ENCODE measurements around the gene SLC35E4.
"Not testable (repeated sequence)": the region's sequence is repeated elsewhere in the genome, so short reads cannot be mapped to it uniquely, and the experiment has no call there.

SLC35E4 gene

GRCh38 chr22:30626413-30626812 lies 9.2 kb upstream of the SLC35E4 start:
- TF ChIP-seq CTCF (IDR thresholded peaks at IDR 0.05; ENCODE audit: low read depth, low read length, poor library complexity, severe bottlenecking) (no peak), EZH2phosphoT487 (IDR thresholded peaks at IDR 0.05; ENCODE audit: borderline replicate concordance, low read length) (no peak)

GRCh38 chr22:30627471-30627870 lies 8.1 kb upstream of the SLC35E4 start:
- H3K9me3 ChIP-seq (ENCODE audit: control insufficient read depth, insufficient read depth, low read length) = no peaks in the 10 kb centered on the region
- no peaks in the 10 kb centered on the region for H4K20me1 ChIP-seq (ENCODE audit: control insufficient read depth, insufficient read depth, low read depth, low read length)
- no peak for TF ChIP-seq EZH2phosphoT487 (IDR thresholded peaks at IDR 0.05; ENCODE audit: borderline replicate concordance, low read length)
- no peak for TF ChIP-seq CTCF (IDR thresholded peaks at IDR 0.05; ENCODE audit: low read depth, low read length, poor library complexity, severe bottlenecking)
- no peaks in the 10 kb centered on the region for H3K36me3 ChIP-seq (ENCODE audit: control insufficient read depth, low read length)
- H3K4me1 ChIP-seq (ENCODE audit: control insufficient read depth, low read length) = no peaks in the 10 kb centered on the region
- no peaks in the 10 kb centered on the region for H3K9me2 ChIP-seq (replicated peaks; ENCODE audit: control insufficient read depth, low read length)
- no peaks in the 10 kb centered on the region for H3K27me3 ChIP-seq (ENCODE audit: control insufficient read depth, low read length)
- no peak overlapping the region for H3K4me2 ChIP-seq (ENCODE audit: low read length)
- H3K27ac ChIP-seq (ENCODE audit: low read depth, low read length) = no peak overlapping the region
- H3F3A ChIP-seq (ENCODE audit: control insufficient read depth, insufficient read depth) = no peaks in the 10 kb centered on the region
- no peak overlapping the region for H3K4me3 ChIP-seq (ENCODE audit: low read length)
- no peaks in the 10 kb centered on the region for H3K79me2 ChIP-seq (ENCODE audit: control insufficient read depth, low read length)

More at GRCh38 chr22:30626413-30626812, 9.2 kb upstream of the SLC35E4 start:
- Histone ChIP-seq H3K27ac (ENCODE audit: low read depth, low read length) (no peak overlapping the region), H3K4me2 (ENCODE audit: low read length) (no peak overlapping the region), H3K9me2 (replicated peaks; ENCODE audit: control insufficient read depth, low read length) (no peaks in the 10 kb centered on the region), H3K79me2 (ENCODE audit: control insufficient read depth, low read length) (no peaks in the 10 kb centered on the region), H3K4me1 (ENCODE audit: control insufficient read depth, low read length) (no peaks in the 10 kb centered on the region), H3K4me3 (ENCODE audit: low read length) (no peak overlapping the region), H3K27me3 (ENCODE audit: control insufficient read depth, low read length) (no peaks in the 10 kb centered on the region), H3K36me3 (ENCODE audit: control insufficient read depth, low read length) (no peaks in the 10 kb centered on the region), H3F3A (ENCODE audit: control insufficient read depth, insufficient read depth) (no peaks in the 10 kb centered on the region), H4K20me1 (ENCODE audit: control insufficient read depth, insufficient read depth, low read depth, low read length) (no peaks in the 10 kb centered on the region), H3K9me3 (ENCODE audit: control insufficient read depth, insufficient read depth, low read length) (no peaks in the 10 kb centered on the region)

- no peaks in the 10 kb centered on the region for H4K20me1 ChIP-seq (ENCODE audit: control insufficient read depth, insufficient read depth, low read depth, low read length)
- TF ChIP-seq CTCF (IDR thresholded peaks at IDR 0.05; ENCODE audit: low read depth, low read length, poor library complexity, severe bottlenecking) (no peak), EZH2phosphoT487 (IDR thresholded peaks at IDR 0.05; ENCODE audit: borderline replicate concordance, low read length) (no peak)
Observed at GRCh38 chr22:30628491-30628890, 7.1 kb upstream of the SLC35E4 start.

GRCh38 chr22:30631469-30631868 lies 4.1 kb upstream of the SLC35E4 start:
- H3K79me2 ChIP-seq (ENCODE audit: control insufficient read depth, low read length); H3K9me3 ChIP-seq (ENCODE audit: control insufficient read depth, insufficient read depth, low read length); H3K4me2 ChIP-seq (ENCODE audit: low read length); H3K9me2 ChIP-seq (replicated peaks; ENCODE audit: control insufficient read depth, low read length); H3K27ac ChIP-seq (ENCODE audit: low read depth, low read length); H3K4me3 ChIP-seq (ENCODE audit: low read length); H3K36me3 ChIP-seq (ENCODE audit: control insufficient read depth, low read length); H4K20me1 ChIP-seq (ENCODE audit: control insufficient read depth, insufficient read depth, low read depth, low read length); H3F3A ChIP-seq (ENCODE audit: control insufficient read depth, insufficient read depth); H3K27me3 ChIP-seq (ENCODE audit: control insufficient read depth, low read length): not testable (repeated sequence)
- H3K4me1 ChIP-seq (ENCODE audit: control insufficient read depth, low read length) = peaks cover 16% of the 10 kb centered on the region

More at GRCh38 chr22:30628491-30628890, 7.1 kb upstream of the SLC35E4 start:
- Histone ChIP-seq H3K9me3 (ENCODE audit: control insufficient read depth, insufficient read depth, low read length) (no peaks in the 10 kb centered on the region), H3K27me3 (ENCODE audit: control insufficient read depth, low read length) (no peaks in the 10 kb centered on the region), H3K79me2 (ENCODE audit: control insufficient read depth, low read length) (no peaks in the 10 kb centered on the region), H3K4me3 (ENCODE audit: low read length) (no peak overlapping the region), H3K36me3 (ENCODE audit: control insufficient read depth, low read length) (no peaks in the 10 kb centered on the region), H3F3A (ENCODE audit: control insufficient read depth, insufficient read depth) (no peaks in the 10 kb centered on the region), H3K4me1 (ENCODE audit: control insufficient read depth, low read length) (no peaks in the 10 kb centered on the region), H3K4me2 (ENCODE audit: low read length) (no peak overlapping the region), H3K9me2 (replicated peaks; ENCODE audit: control insufficient read depth, low read length) (no peaks in the 10 kb centered on the region), H3K27ac (ENCODE audit: low read depth, low read length) (no peak overlapping the region)
